MCF 10A (cell line): ENCODE data around the gene ACHE. TPM values are rescaled to one million over a fixed set of nuclear protein-coding genes. Genes with fewer than 3 reads are reported as not detected.

Source experiments
- BruUV-seq: library from RNA; stranded (reverse); fragments of 400-500 nt; replicated peaks from 2 replicates; lab custom pipeline; 2021; lab: Mats Ljungman, UMichigan
- CTCF ChIA-PET: fragments of 300-600 bp; sonication (Branson Sonifier 250); formaldehyde crosslinking; extraction: SDS; loops from one replicate; lab custom pipeline; 2021; ENCODE audit warnings: antibody characterized with exemption, inconsistent platforms; lab: Yijun Ruan, JAX
- POLR2A ChIA-PET: fragments of 300-600, 350-650 bp; sonication (Branson Sonifier 250); formaldehyde crosslinking; extraction: SDS; loops from one replicate; lab custom pipeline; 2020; ENCODE audit warnings: antibody characterized with exemption, inconsistent platforms; lab: Yijun Ruan, JAX
- DNase-seq: peaks from one replicate; pipeline ENCODE4 v3.0.0-alpha.2; 2018; ENCODE audit not compliant: unreplicated experiment
- H3K27ac Mint-ChIP-seq: one replicate; pipeline ENCODE4 v1.8.0; 2022; ENCODE audit warnings: mild to moderate bottlenecking, low read depth, mixed read lengths; ENCODE audit not compliant: unreplicated experiment
- H3K27me3 Mint-ChIP-seq: one replicate; pipeline ENCODE4 v1.8.0; 2022; ENCODE audit warnings: mixed read lengths; ENCODE audit not compliant: insufficient read depth, unreplicated experiment
- H3K36me3 Mint-ChIP-seq: one replicate; pipeline ENCODE4 v1.8.0; 2022; ENCODE audit warnings: mild to moderate bottlenecking, moderate library complexity, mixed read lengths; ENCODE audit not compliant: insufficient read depth, unreplicated experiment
- H3K4me1 Mint-ChIP-seq: one replicate; pipeline ENCODE4 v1.8.0; 2022; ENCODE audit warnings: mixed read lengths; ENCODE audit not compliant: insufficient read depth, unreplicated experiment
- H3K4me3 Mint-ChIP-seq: one replicate; pipeline ENCODE4 v1.8.0; 2022; ENCODE audit warnings: mild to moderate bottlenecking, moderate library complexity, mixed read lengths; ENCODE audit not compliant: unreplicated experiment
- H3K9me3 Mint-ChIP-seq: one replicate; pipeline ENCODE4 v1.8.0; 2022; ENCODE audit warnings: mixed read lengths; ENCODE audit not compliant: unreplicated experiment
- intact Hi-C: fragments of 100-400 bp; cut with micrococcal nuclease; formaldehyde crosslinking; loops from 2 replicates; pipeline ENCODE4 v1.14.1; 2022
- total RNA-seq: library from RNA; stranded (reverse); gene quantifications from 2 replicates; pipeline ENCODE4 v1.2.3, GENCODE V29; 2022
- TF ChIP-seq, protein P1 (sequence below): fragments of 200-600 bp; IDR thresholded peaks from one replicate; pipeline ENCODE4 v1.8.0; 2022; ENCODE audit warnings: antibody characterized with exemption, mild to moderate bottlenecking; ENCODE audit not compliant: unreplicated experiment

ACHE gene
- total RNA-seq, 1 experiment from 2014 or later: 0.30 TPM

DNA sequence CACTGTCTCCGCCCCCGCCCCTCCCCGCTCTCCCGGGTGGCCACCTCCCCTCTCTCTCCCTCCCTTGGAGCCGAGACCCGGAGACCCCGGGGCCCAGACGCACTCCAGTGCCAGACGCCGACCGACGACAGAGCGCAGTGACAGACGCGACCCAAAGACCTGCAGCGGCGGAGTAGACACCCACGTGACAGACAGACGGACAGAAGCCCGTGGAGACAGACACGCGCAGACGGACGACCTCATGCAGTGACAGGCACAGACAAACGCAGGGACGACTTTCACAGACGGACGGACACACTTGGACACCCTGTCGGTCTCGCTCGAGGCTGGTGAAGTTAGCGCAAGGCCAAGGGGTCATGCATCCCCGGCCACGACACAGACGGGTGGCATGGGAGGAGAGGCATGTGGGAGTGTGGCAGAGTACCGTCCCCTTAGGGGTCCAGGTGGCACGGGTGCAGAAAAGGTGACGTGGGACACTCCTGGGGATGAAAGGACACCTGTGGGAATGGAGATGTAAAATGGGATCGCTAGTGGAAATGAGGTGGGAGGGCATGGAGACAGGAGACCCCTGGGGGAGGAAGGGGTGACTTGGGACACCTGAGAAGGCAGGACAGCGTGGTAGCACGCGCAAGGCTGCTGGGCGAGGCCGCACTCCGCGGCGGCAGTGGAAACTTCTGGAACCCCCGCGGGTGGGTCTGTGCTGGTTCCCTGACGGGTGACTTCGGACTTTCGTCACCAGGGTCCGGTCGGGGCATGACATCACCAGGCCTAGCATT is 456 bp upstream of the ACHE start:
- POLR2A ChIA-PET: no interaction called here
- Mint-ChIP-seq H3K4me1 (peaks cover 12% of the 10 kb centered on the region), H3K27me3 (peaks cover 32% of the 10 kb centered on the region), H3K27ac (no peak overlapping the region), H3K4me3 (peak overlapping the region; percentile 65), H3K9me3 (no peaks in the 10 kb centered on the region), H3K36me3 (no peaks in the 10 kb centered on the region)
- CTCF ChIA-PET: interaction anchor here (0.6 to 3.9 kb wide), 3 partner anchors 134 to 164 kb away, joined by 3 to 47 read pairs (median 4); no protein-coding TSS in a partner anchor
- TF ChIP-seq, protein P1, sequence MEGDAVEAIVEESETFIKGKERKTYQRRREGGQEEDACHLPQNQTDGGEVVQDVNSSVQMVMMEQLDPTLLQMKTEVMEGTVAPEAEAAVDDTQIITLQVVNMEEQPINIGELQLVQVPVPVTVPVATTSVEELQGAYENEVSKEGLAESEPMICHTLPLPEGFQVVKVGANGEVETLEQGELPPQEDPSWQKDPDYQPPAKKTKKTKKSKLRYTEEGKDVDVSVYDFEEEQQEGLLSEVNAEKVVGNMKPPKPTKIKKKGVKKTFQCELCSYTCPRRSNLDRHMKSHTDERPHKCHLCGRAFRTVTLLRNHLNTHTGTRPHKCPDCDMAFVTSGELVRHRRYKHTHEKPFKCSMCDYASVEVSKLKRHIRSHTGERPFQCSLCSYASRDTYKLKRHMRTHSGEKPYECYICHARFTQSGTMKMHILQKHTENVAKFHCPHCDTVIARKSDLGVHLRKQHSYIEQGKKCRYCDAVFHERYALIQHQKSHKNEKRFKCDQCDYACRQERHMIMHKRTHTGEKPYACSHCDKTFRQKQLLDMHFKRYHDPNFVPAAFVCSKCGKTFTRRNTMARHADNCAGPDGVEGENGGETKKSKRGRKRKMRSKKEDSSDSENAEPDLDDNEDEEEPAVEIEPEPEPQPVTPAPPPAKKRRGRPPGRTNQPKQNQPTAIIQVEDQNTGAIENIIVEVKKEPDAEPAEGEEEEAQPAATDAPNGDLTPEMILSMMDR: no peak
- no TSS peak for BruUV-seq
- DNase-seq: no peak
- intact Hi-C loops: loop anchor here (2.0 kb wide), 1 partner anchor 387 kb away; no protein-coding TSS in a partner anchor

DNA sequence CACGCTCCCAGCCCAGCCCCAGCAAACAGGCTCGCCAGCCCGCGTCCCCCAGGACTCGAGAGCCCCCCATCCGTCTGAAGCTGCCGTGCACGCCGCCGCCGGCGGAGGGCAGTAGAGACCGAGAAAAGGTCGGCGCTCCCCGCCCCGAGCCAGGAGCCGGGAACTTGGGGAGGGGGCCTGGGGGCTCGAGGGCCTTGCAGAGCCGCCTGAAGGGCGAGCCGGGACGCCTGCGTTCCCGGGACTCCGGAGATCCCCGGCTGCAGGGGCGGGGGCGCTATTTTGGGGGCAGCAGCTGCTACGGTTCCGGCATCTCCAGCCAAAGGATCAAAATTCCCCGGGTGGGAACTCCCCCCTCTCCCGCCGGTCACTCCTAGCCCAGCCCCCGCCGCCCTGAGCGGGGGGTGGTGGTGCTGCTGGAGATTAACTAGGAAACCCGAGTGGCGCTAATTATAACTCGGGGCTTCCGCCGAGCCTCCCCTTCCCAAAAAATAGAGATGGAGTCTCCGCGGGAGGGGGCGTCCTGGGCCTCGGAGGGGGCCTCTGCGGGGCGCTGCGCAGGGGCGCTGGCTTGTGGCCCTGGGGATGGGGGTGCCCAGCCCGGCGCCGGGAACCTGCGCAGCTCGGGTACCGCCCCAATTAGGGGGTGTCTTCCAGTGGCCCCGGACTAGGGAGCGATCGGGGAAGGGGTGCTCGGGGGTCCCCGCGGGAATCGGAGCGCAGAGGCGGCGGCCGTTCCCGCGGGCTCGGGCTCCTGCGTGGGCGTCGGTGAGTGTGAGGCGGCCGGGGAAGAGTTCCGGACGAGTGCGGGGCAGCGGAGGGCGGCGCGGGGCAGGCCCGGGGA is 608 bp downstream of the ACHE start:
- intact Hi-C loops: loop anchor here (2.0 kb wide), 1 partner anchor 388 kb away; no protein-coding TSS in a partner anchor
- ChIA-PET POLR2A (interaction anchor here (0.6 to 1.6 kb wide), 3 partner anchors 165 to 390 kb away, joined by 3 to 4 read pairs (median 3); no protein-coding TSS in a partner anchor), CTCF (interaction anchor here (0.5 to 3.9 kb wide), 12 partner anchors 10 to 350 kb away, joined by 3 to 47 read pairs (median 4); partner anchors contain the start of gene FIS1)
- Mint-ChIP-seq H3K27ac (no peak overlapping the region), H3K27me3 (peaks cover 26% of the 10 kb centered on the region), H3K4me3 (peak overlapping the region; percentile 33), H3K36me3 (no peaks in the 10 kb centered on the region), H3K4me1 (peaks cover 21% of the 10 kb centered on the region), H3K9me3 (no peaks in the 10 kb centered on the region)
- DNase-seq: no peak
- TF ChIP-seq, protein P1: peak; percentile 96
- BruUV-seq: no TSS peak

DNA sequence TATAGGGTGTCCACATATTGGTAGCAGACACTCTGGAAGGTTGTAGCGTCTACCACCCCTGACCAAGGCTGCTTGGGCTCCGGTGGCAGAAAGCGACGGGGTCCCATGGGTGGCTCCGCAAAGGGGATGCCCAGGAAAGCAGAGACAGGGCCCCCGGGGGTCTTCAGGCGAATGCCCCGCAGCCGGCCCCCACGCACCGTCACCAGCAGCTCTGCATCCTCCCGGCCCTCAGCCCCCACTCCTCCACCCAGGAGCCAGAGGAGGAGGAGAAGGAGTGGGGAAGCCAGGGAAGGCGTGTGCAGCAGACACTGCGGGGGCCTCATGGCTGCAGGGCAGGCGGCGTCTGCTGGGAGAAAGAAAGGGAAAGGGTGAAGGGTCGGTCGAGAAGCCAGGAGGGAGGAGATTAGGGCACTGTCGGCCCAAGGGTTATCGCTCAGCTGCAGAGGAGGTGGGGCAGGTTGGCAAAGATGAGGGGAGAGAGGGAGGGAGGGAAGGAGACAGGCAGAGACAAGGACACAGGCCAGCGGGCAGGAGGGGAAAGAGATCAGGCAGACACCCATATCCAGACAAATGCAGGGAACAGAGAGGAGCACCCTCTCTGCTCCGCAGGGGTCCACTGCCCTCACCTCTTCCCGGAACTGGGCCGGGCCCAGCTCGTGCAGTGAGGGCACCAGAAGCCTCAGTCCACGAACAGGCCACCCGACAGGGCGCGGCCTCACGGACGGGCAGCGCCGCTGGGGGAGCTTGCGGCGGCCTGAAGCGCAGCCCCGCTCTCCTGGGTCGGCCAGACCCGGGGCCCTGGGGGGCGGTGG is 1.6 kb downstream of the ACHE start:
- no TSS peak for BruUV-seq
- Mint-ChIP-seq H3K4me1 (peaks cover 22% of the 10 kb centered on the region), H3K27ac (no peak overlapping the region), H3K36me3 (no peaks in the 10 kb centered on the region), H3K9me3 (no peaks in the 10 kb centered on the region), H3K27me3 (peaks cover 26% of the 10 kb centered on the region), H3K4me3 (no peak overlapping the region)
- intact Hi-C loops: loop anchor here (2.0 kb wide), 1 partner anchor 389 kb away; no protein-coding TSS in a partner anchor
- no peak for DNase-seq
- TF ChIP-seq, protein P1: no peak
- CTCF ChIA-PET: interaction anchor here (0.5 to 3.9 kb wide), 17 partner anchors 8 to 459 kb away, joined by 3 to 47 read pairs (median 3); partner anchors contain the start of gene FIS1
- POLR2A ChIA-PET: interaction anchor here (1.6 kb wide), 1 partner anchor 166 kb away, joined by 4 read pairs; no protein-coding TSS in a partner anchor
